Testis (tissue), 3 donors: ENCODE results near the gene MEGF8. TPM values are rescaled to one million over a fixed set of nuclear protein-coding genes. Genes with fewer than 3 reads are reported as not detected.

ENCODE experiments used
- DNase-seq: peaks from one replicate; pipeline ENCODE4 v3.0.0-alpha.2; 2019
- H3K27ac ChIP-seq, 2 donors: fragments of 200-600 bp; sonication (generic); one replicate each; pipeline ENCODE4 v1.5.1; 2019
- H3K27me3 ChIP-seq: fragments of 200-600 bp; sonication (generic); one replicate; pipeline ENCODE4 v1.5.1; 2019
- H3K36me3 ChIP-seq: fragments of 200-600 bp; sonication (generic); one replicate; pipeline ENCODE4 v1.5.1; 2017; ENCODE audit warnings: low read depth; ENCODE audit errors: missing control alignments
- H3K4me1 ChIP-seq: fragments of 200-600 bp; sonication (generic); one replicate; pipeline ENCODE4 v1.5.1; 2019
- H3K4me3 ChIP-seq, 2 donors: fragments of 200-600 bp; sonication (generic); one replicate each; pipeline ENCODE4 v1.5.1; 2017 to 2019
- H3K9me3 ChIP-seq: fragments of 200-600 bp; sonication (generic); one replicate; pipeline ENCODE4 v1.5.1; 2017
- POLR2A ChIP-seq: fragments of 450-650 bp; IDR thresholded peaks from one replicate; pipeline ENCODE4 v1.6.1; 2017; ENCODE audit warnings: antibody characterized with exemption, mild to moderate bottlenecking, moderate library complexity
- WGBS, 2 donors: methylation state at CpG; one replicate each; pipeline ENCODE4 v1.1.5; 2018; 5-methylcytosine and 5-hydroxymethylcytosine counted together
- intact Hi-C: fragments of 100-400 bp; cut with DNase I; formaldehyde crosslinking; loops from one replicate; pipeline ENCODE4 v1.15.1; 2023; ENCODE audit warnings: low total_unique reads
- polyA plus RNA-seq: library from polyadenylated mRNA; stranded (reverse); fragments of 350-450 nt; fragmentation: Illumina TruSeq; extraction: RNeasy Lipid Tissue Mini Kit (QIAGEN cat#74804); gene quantifications from one replicate; pipeline ENCODE4 v1.2.3, GENCODE V29; 2014; ENCODE audit warnings: low read depth, low replicate concordance; ENCODE audit not compliant: insufficient read depth
- total RNA-seq, 2 donors: library from RNA; depleted of rRNA; stranded (reverse); fragments of >200 nt; gene quantifications; one replicate each; pipeline ENCODE4 v1.2.3, GENCODE V29; 2016
- TF ChIP-seq, protein P1 (sequence below), 3 experiments: fragments of 450-650 bp in 2 of 3; fragments of 200-600 bp in 1 of 3; sonication (generic) in 1 of 3; IDR thresholded peaks; one replicate each; pipeline ENCODE4 v1.5.1; 2016 to 2019; ENCODE audit warnings: antibody characterized with exemption in 3 of 3, mild to moderate bottlenecking in 2 of 3, moderate library complexity in 1 of 3

The MEGF8 gene
- total and polyA plus RNA-seq, 3 donors from 2014 or later, result 18.8 to 27.3 (median 26.9) TPM

DNA sequence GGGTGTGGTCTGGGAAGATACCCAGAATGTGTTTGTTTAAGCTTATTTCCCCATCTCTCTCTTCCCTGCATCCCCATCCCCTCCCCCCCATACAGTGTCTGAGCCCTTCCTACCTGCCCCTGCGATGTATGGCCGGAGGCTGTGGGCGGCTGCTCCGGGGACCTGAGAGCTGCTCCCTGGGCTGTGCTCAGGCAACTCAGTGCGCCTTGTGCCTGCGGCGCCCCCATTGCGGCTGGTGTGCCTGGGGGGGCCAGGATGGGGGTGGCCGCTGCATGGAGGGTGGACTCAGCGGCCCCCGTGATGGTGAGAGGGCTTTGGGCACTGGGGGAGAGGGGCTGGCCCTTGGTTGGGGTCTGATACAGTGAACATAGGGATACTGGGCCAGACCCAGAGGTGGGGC is 42.9 kb downstream of the MEGF8 start:
- intact Hi-C loops, result no loop called here
- no peaks in the 10 kb centered on the region for H3K4me1 ChIP-seq
- H3K36me3 ChIP-seq, result no peaks in the 10 kb centered on the region
- no peak overlapping the region for H3K4me3 ChIP-seq
- no peak overlapping the region for H3K27ac ChIP-seq
- H3K9me3 ChIP-seq, result no peaks in the 10 kb centered on the region
- no peak for TF ChIP-seq POLR2A
- TF ChIP-seq, protein P1, sequence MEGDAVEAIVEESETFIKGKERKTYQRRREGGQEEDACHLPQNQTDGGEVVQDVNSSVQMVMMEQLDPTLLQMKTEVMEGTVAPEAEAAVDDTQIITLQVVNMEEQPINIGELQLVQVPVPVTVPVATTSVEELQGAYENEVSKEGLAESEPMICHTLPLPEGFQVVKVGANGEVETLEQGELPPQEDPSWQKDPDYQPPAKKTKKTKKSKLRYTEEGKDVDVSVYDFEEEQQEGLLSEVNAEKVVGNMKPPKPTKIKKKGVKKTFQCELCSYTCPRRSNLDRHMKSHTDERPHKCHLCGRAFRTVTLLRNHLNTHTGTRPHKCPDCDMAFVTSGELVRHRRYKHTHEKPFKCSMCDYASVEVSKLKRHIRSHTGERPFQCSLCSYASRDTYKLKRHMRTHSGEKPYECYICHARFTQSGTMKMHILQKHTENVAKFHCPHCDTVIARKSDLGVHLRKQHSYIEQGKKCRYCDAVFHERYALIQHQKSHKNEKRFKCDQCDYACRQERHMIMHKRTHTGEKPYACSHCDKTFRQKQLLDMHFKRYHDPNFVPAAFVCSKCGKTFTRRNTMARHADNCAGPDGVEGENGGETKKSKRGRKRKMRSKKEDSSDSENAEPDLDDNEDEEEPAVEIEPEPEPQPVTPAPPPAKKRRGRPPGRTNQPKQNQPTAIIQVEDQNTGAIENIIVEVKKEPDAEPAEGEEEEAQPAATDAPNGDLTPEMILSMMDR (IDR thresholded peaks at IDR 0.05), result no peak
- H3K27me3 ChIP-seq, result no peaks in the 10 kb centered on the region
- no peak for DNase-seq
- WGBS, 2 donors, result 98% methylated on average over 10 of the region's 11 CpGs; no CpG with 5 or more reads in 1 of the 2 donors

DNA sequence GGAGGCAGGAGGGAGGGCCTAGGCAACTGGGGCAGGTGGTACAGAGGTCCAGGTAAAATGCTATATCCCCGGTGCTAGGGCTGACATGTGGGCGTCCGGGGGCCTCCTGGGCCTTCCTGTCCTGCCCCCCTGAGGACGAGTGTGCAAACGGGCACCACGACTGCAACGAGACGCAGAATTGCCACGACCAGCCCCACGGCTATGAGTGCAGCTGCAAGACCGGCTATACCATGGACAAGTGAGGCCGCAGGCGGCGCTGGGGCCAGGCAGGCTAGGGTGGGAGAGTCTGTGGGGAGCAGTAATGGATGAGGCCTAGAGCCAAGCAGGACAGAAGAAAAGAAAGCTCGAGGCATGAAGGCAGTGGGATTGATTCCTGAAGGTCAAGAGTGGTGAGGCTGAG is 43.3 kb downstream of the MEGF8 start:
- TF ChIP-seq POLR2A, result no peak
- TF ChIP-seq, protein P1 (IDR thresholded peaks at IDR 0.05), result no peak
- WGBS, 2 donors, result 91% methylated on average over 12 to 15 of the region's 15 CpGs
- Histone ChIP-seq H3K36me3 (no peaks in the 10 kb centered on the region), H3K27ac (no peak overlapping the region), H3K9me3 (no peaks in the 10 kb centered on the region), H3K27me3 (no peaks in the 10 kb centered on the region), H3K4me1 (no peaks in the 10 kb centered on the region), H3K4me3 (no peak overlapping the region)
- no peak for DNase-seq
- intact Hi-C loops, result no loop called here

DNA sequence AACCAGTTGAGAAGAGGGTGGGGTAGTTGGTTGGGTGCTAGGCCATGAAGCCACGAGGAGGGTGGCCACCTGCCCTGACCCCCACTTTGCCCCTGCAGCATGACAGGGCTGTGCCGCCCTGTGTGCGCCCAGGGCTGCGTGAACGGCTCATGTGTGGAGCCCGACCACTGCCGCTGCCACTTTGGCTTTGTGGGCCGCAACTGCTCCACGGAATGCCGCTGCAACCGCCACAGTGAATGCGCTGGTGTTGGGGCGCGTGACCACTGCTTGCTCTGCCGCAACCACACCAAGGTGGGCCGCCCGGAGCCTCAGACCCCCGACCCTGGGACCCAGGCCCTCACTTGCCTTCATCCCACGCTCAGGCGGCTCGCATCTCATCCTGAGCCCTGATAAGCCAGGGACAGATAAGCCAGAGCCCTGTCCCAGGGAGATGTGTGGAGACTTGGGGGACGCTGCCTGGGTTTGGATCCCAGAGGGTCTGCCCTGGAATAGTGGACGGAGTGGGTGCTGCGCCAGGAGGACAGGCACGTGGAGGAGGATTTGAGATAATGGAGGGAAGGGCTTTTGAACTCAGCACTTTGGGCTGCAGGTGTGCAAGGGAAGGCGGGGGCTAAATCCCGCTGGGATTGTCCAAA is 44.1 kb downstream of the MEGF8 start:
- no peak for DNase-seq
- 94% methylated on average over 18 to 27 of the region's 27 CpGs for WGBS, 2 donors
- H3K27me3 ChIP-seq, result no peaks in the 10 kb centered on the region
- intact Hi-C loops, result no loop called here
- no peak for TF ChIP-seq POLR2A
- TF ChIP-seq, protein P1 (IDR thresholded peaks at IDR 0.05), result no peak
- H3K4me1 ChIP-seq, result no peaks in the 10 kb centered on the region
- no peaks in the 10 kb centered on the region for H3K36me3 ChIP-seq
- no peaks in the 10 kb centered on the region for H3K9me3 ChIP-seq
- H3K4me3 ChIP-seq, result no peak overlapping the region
- H3K27ac ChIP-seq, result no peak overlapping the region

DNA sequence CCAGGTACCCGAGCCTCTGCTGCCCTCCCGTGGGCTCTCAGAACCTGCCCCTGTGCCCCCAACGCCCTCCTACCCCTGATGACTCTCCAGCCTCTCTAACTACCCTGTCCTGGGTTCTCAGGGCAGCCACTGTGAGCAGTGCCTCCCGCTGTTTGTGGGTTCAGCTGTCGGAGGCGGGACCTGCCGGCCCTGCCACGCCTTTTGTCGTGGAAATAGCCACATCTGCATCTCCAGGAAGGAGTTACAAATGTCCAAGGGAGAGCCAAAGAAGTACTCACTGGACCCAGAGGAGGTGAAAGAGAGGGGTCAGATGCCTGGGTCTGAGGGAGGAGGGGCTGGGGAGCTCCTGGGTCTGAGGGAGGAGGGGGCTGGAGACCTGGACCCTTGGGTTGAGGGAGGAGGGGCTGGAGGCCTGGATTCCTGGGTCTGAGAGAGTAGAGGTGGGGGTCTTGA is 44.7 kb downstream of the MEGF8 start:
- H3K9me3 ChIP-seq, result no peaks in the 10 kb centered on the region
- TF ChIP-seq POLR2A, result no peak
- TF ChIP-seq, protein P1 (IDR thresholded peaks at IDR 0.05), result no peak
- DNase-seq, result no peak
- no peaks in the 10 kb centered on the region for H3K27me3 ChIP-seq
- no peak overlapping the region for H3K27ac ChIP-seq
- 80 to 82% methylated on average over 9 of the region's 9 CpGs for WGBS, 2 donors
- intact Hi-C loops, result no loop called here
- H3K4me1 ChIP-seq, result no peaks in the 10 kb centered on the region
- no peaks in the 10 kb centered on the region for H3K36me3 ChIP-seq
- no peak overlapping the region for H3K4me3 ChIP-seq

DNA sequence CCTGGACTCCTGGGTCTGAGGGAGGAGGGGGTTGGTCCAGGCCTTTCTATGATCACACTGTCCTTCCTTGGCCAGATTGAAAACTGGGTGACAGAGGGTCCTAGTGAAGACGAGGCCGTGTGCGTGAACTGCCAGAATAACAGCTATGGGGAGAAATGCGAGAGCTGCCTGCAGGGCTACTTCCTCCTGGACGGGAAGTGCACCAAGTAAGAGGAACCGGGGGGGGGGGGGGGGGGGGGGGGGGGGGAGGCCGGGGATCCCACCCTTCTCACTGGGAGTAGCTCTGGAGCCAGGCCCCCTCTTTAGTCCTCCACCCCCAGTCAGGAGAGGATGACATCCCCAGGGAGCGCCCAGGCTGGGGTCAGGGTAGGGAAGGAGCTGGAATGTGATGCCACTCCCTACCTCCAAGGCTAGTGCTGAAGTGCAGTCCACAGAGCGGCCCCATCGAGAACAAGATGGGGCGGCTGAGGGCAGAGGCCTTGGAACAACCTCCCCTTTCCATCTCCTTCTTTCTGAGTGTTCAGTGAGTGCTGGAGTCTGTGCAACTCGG is 45.3 kb downstream of the MEGF8 start:
- no peak for DNase-seq
- Histone ChIP-seq H3K4me3 (no peak overlapping the region), H3K27me3 (no peaks in the 10 kb centered on the region), H3K27ac (no peak overlapping the region), H3K4me1 (no peaks in the 10 kb centered on the region), H3K36me3 (no peaks in the 10 kb centered on the region), H3K9me3 (no peaks in the 10 kb centered on the region)
- 63 to 83% methylated on average over 8 to 12 of the region's 12 CpGs for WGBS, 2 donors
- intact Hi-C loops, result no loop called here
- TF ChIP-seq POLR2A, result no peak
- TF ChIP-seq, protein P1 (IDR thresholded peaks at IDR 0.05), result no peak
